GM12864 (cell line): ENCODE results near the gene VRK3.

Source experiments
- DNase-seq: peaks from one replicate; pipeline ENCODE4 v3.0.0-alpha.2; 2011; ENCODE audit warnings: low read depth
- H3K4me3 ChIP-seq: 2 replicates; pipeline ENCODE4 v1.5.1; 2011; ENCODE audit warnings: mild to moderate bottlenecking, low read depth, low read length, control low read depth
- CTCF ChIP-seq: IDR thresholded peaks from 2 replicates; pipeline ENCODE4 v1.5.1; 2011; ENCODE audit warnings: low read depth, mild to moderate bottlenecking, moderate library complexity, low read length, control low read depth, inconsistent platforms; ENCODE audit errors: missing control alignments

VRK3 gene

GRCh38 chr19:49981603-49982593 lies 43.3 kb downstream of the VRK3 start:
- no peak for TF ChIP-seq CTCF
- no peak for DNase-seq
- H3K4me3 ChIP-seq, result no peak overlapping the region

- no peak for DNase-seq
- TF ChIP-seq CTCF, result no peak
- no peak overlapping the region for H3K4me3 ChIP-seq
Measured at GRCh38 chr19:49978324-49978723, 46.8 kb downstream of the VRK3 start.

- no peak overlapping the region for H3K4me3 ChIP-seq
- DNase-seq, result no peak
- TF ChIP-seq CTCF, result no peak
Measured at GRCh38 chr19:49977881-49978280, 47.3 kb downstream of the VRK3 start.

GRCh38 chr19:49977076-49977475 lies 48.1 kb downstream of the VRK3 start:
- H3K4me3 ChIP-seq, result no peak overlapping the region
- no peak for DNase-seq
- no peak for TF ChIP-seq CTCF

GRCh38 chr19:49976496-49976895 lies 48.7 kb downstream of the VRK3 start:
- no peak for DNase-seq
- no peak for TF ChIP-seq CTCF
- no peak overlapping the region for H3K4me3 ChIP-seq

GRCh38 chr19:49975051-49975450 lies 50.1 kb downstream of the VRK3 start:
- TF ChIP-seq CTCF, result no peak
- no peak for DNase-seq
- no peak overlapping the region for H3K4me3 ChIP-seq

GRCh38 chr19:49973987-49974386 lies 51.2 kb downstream of the VRK3 start:
- no peak for TF ChIP-seq CTCF
- no peak overlapping the region for H3K4me3 ChIP-seq
- DNase-seq, result no peak
